HCT116 (cell line): ENCODE results near the gene CAV2. TPM values are rescaled to one million over a fixed set of nuclear protein-coding genes. Genes with fewer than 3 reads are reported as not detected.

Source experiments
- ATAC-seq: fragments of 200-7000 bp; cut with Tn5 transposase; 2 replicates; pipeline ENCODE4 v1.9.1; 2020; ENCODE audit warnings: mild to moderate bottlenecking, moderate library complexity
- BruUV-seq: library from RNA; stranded (reverse); fragments of 400-500 nt; replicated peaks from 2 replicates; lab custom pipeline; 2021; lab: Mats Ljungman, UMichigan
- CTCF ChIA-PET: fragments of 300-600 bp; sonication (Branson Sonifier 250); formaldehyde crosslinking; loops from one replicate; lab custom pipeline; 2021; ENCODE audit warnings: antibody characterized with exemption; lab: Charles Lee
- POLR2A ChIA-PET: fragments of 300-600, 350-600 bp; sonication (Branson Sonifier 250); formaldehyde crosslinking; loops from one replicate; lab custom pipeline; 2021; ENCODE audit warnings: antibody characterized with exemption; lab: Charles Lee
- RAD21 ChIA-PET, 2 experiments: fragments of 300-600 bp; sonication (Branson Sonifier 250); formaldehyde crosslinking; loops; one replicate each; lab custom pipeline; 2023; ENCODE audit warnings: low total read pairs in 2 of 2; ENCODE audit not compliant: uncharacterized antibody in 2 of 2, unreplicated experiment in 2 of 2, low non-redundant PET in 1 of 2; lab: Charles Lee
- DNase-seq: peaks from one replicate; pipeline ENCODE4 v3.0.0-alpha.2; 2010; ENCODE audit warnings: low read depth, low spot score
- H2AFZ ChIP-seq: fragments of 200-600 bp; shearing (Covaris generic), sonication (generic); 2 replicates; pipeline ENCODE4 v1.6.1; 2017; ENCODE audit warnings: low read depth, mixed run types, mixed read lengths, antibody characterized with exemption, low read length; ENCODE audit not compliant: poor library complexity, severe bottlenecking
- H3K27ac ChIP-seq: 2 replicates; pipeline ENCODE4 v1.5.1; 2012; ENCODE audit warnings: low read depth, low read length
- H3K27me3 ChIP-seq: fragments of 200-600 bp; sonication (generic); 2 replicates; pipeline ENCODE4 v1.6.1; 2016; ENCODE audit warnings: mixed run types, low read length, mixed read lengths; ENCODE audit not compliant: insufficient read depth
- H3K36me3 ChIP-seq, 2 experiments: fragments of 200-500 bp in 1 of 2; fragments of 200-600 bp in 1 of 2; sonication (Bioruptor generic) in 1 of 2; sonication (generic) in 1 of 2; 2 replicates each; pipeline versions ENCODE4 v1.5.1 to v1.6.1; 2014 to 2016; ENCODE audit warnings: low read length in 2 of 2, inconsistent platforms in 1 of 2, mixed read lengths in 1 of 2, mixed run types in 1 of 2; ENCODE audit not compliant: insufficient read depth in 2 of 2, control insufficient read depth in 1 of 2
- H3K4me1 ChIP-seq, 2 experiments: fragments of 200-600 bp in 1 of 2; sonication (generic) in 1 of 2; 2 replicates each; pipeline versions ENCODE4 v1.5.1 to v1.6.1; 2012 to 2017; ENCODE audit warnings: low read length in 2 of 2, inconsistent platforms in 1 of 2, mild to moderate bottlenecking in 1 of 2, mixed read lengths in 1 of 2, mixed run types in 1 of 2, moderate library complexity in 1 of 2; ENCODE audit not compliant: insufficient read depth in 2 of 2, control insufficient read depth in 1 of 2
- H3K4me2 ChIP-seq: fragments of 200-600 bp; sonication (generic); 2 replicates; pipeline ENCODE4 v1.6.1; 2017; ENCODE audit warnings: mixed run types, low read length, mixed read lengths
- H3K4me3 ChIP-seq, 2 experiments: fragments of 200-600 bp in 1 of 2; sonication (generic) in 1 of 2; replicated peaks in 1 of 2; 2 replicates each; pipeline ENCODE4 v1.5.1; 2011 to 2016; ENCODE audit warnings: low read length in 2 of 2, control low read depth in 1 of 2, low read depth in 1 of 2, mild to moderate bottlenecking in 1 of 2, mixed read lengths in 1 of 2, mixed run types in 1 of 2
- H3K79me2 ChIP-seq: fragments of 200-600 bp; sonication (generic); 2 replicates; pipeline ENCODE4 v1.6.1; 2017; ENCODE audit warnings: mild to moderate bottlenecking, mixed run types, low read length, moderate library complexity, mixed read lengths; ENCODE audit not compliant: insufficient read depth
- H3K9ac ChIP-seq: fragments of 200-600 bp; sonication (generic); 2 replicates; pipeline ENCODE4 v1.6.1; 2016; ENCODE audit warnings: low read length, mixed read lengths
- H3K9me2 ChIP-seq: fragments of 200-600 bp; sonication (generic), shearing (Covaris generic); 2 replicates; pipeline ENCODE4 v1.6.1; 2017; ENCODE audit warnings: mixed run types, mild to moderate bottlenecking, moderate library complexity; ENCODE audit not compliant: insufficient read depth
- H3K9me3 ChIP-seq, 2 experiments: fragments of 200-500 bp in 1 of 2; fragments of 200-600 bp in 1 of 2; sonication (Bioruptor generic) in 1 of 2; sonication (generic) in 1 of 2; 2 replicates each; pipeline ENCODE4 v1.6.1; 2014 to 2017; ENCODE audit warnings: low read length in 2 of 2, mixed read lengths in 2 of 2, inconsistent platforms in 1 of 2, low read depth in 1 of 2, mild to moderate bottlenecking in 1 of 2, mixed run types in 1 of 2, moderate library complexity in 1 of 2; ENCODE audit not compliant: control insufficient read depth in 1 of 2, insufficient read depth in 1 of 2
- H4K20me1 ChIP-seq: fragments of 200-600 bp; sonication (generic), shearing (Covaris generic); 2 replicates; pipeline ENCODE4 v1.6.1; 2017; ENCODE audit warnings: mixed run types, mild to moderate bottlenecking, moderate library complexity; ENCODE audit not compliant: insufficient read depth
- CTCF ChIP-seq, 3 experiments: fragments of 200-600 bp in 1 of 3; sonication (generic) in 1 of 3; IDR thresholded peaks in 2 of 3; conservative IDR thresholded peaks in 1 of 3; 2 replicates each; pipeline ENCODE4 v1.5.1; 2012 to 2017; ENCODE audit warnings: low read depth in 2 of 3, low read length in 2 of 3, antibody characterized with exemption in 1 of 3, borderline replicate concordance in 1 of 3, control low read depth in 1 of 3, mild to moderate bottlenecking in 1 of 3, mixed read lengths in 1 of 3, mixed run types in 1 of 3, moderate library complexity in 1 of 3; ENCODE audit not compliant: insufficient read depth in 1 of 3
- EGR1 ChIP-seq: IDR thresholded peaks from 2 replicates; pipeline ENCODE4 v1.6.1; 2012; ENCODE audit warnings: low read depth
- EZH2phosphoT487 ChIP-seq: fragments of 200-600 bp; IDR thresholded peaks from 2 replicates; pipeline ENCODE4 v1.6.1; 2018; ENCODE audit warnings: antibody characterized with exemption, borderline replicate concordance
- FOSL1 ChIP-seq: IDR thresholded peaks from 2 replicates; pipeline ENCODE4 v1.6.1; 2012; ENCODE audit warnings: low read depth
- POLR2A ChIP-seq: IDR thresholded peaks from 2 replicates; pipeline ENCODE4 v1.7.0; 2011; ENCODE audit warnings: borderline replicate concordance; ENCODE audit not compliant: insufficient read depth, insufficient read length; ENCODE audit errors: extremely low read depth
- POLR2AphosphoS5 ChIP-seq: IDR thresholded peaks from 2 replicates; pipeline ENCODE4 v1.6.1; 2011; ENCODE audit warnings: mild to moderate bottlenecking, low read depth, low read length, moderate library complexity
- RAD21 ChIP-seq: IDR thresholded peaks from 2 replicates; pipeline ENCODE4 v1.6.1; 2012; ENCODE audit warnings: low read depth, mild to moderate bottlenecking
- SIN3A ChIP-seq: IDR thresholded peaks from 2 replicates; pipeline ENCODE4 v1.6.1; 2012; ENCODE audit warnings: low read depth
- SP1 ChIP-seq: IDR thresholded peaks from 2 replicates; pipeline ENCODE4 v1.6.1; 2012; ENCODE audit warnings: low read depth
- SRF ChIP-seq: IDR thresholded peaks from 2 replicates; pipeline ENCODE4 v1.6.1; 2012; ENCODE audit warnings: low read depth
- TCF7L2 ChIP-seq: IDR thresholded peaks from 2 replicates; pipeline ENCODE4 v1.7.0; 2011; ENCODE audit warnings: borderline replicate concordance, inconsistent platforms; ENCODE audit not compliant: insufficient read depth, insufficient read length; ENCODE audit errors: extremely low read depth
- ZBTB33 ChIP-seq: IDR thresholded peaks from 2 replicates; pipeline ENCODE4 v1.6.1; 2011; ENCODE audit warnings: mild to moderate bottlenecking, low read length, moderate library complexity; ENCODE audit not compliant: insufficient replicate concordance; ENCODE audit errors: extremely low read depth
- ZFX ChIP-seq: fragments of 450-650 bp; IDR thresholded peaks from 2 replicates; pipeline ENCODE4 v1.6.1; 2017
- ZNF274 ChIP-seq: fragments of 200-500 bp; sonication (Bioruptor generic); IDR thresholded peaks from 2 replicates; pipeline ENCODE4 v1.6.1; 2014; ENCODE audit warnings: mild to moderate bottlenecking, low read depth, low read length, inconsistent platforms
- intact Hi-C: fragments of 100-400 bp; cut with micrococcal nuclease; formaldehyde crosslinking; loops from 2 replicates; pipeline ENCODE4 v1.10.0; 2022
- total RNA-seq: library from RNA; stranded (reverse); gene quantifications from one replicate; pipeline ENCODE4 v1.2.1, GENCODE V29; 2021; ENCODE audit not compliant: unreplicated experiment
- TF ChIP-seq, protein P1 (sequence below): IDR thresholded peaks from 2 replicates; pipeline ENCODE4 v1.6.1; 2012
- TF ChIP-seq, protein P2 (sequence below): IDR thresholded peaks from 2 replicates; pipeline ENCODE4 v1.6.1; 2012; ENCODE audit warnings: low read depth
- TF ChIP-seq, protein P3 (sequence below): IDR thresholded peaks from 2 replicates; pipeline ENCODE4 v1.6.1; 2012

The CAV2 gene
- total RNA-seq, 1 experiment from 2014 or later: 157 TPM

DNA sequence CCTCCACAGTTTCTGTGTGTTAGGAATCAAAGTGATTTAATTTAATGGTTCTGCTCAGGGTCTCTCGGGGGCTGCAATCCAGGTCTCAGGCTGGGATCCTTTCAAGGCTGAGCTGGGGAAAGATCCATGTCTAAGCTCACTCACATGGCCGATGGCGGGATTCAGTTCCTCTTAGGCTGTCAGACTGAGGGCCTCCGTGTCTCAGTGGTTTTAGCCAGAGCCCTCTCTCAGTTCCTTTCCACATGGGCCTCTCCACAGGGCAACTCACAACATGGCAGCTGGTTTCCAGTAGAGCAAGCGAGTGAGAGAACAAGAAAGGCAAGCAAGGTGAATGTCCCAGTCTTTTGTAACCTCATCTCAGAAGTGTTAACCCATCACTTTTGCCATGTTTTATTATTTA, 52.2 kb downstream of the CAV2 start:
- CTCF ChIA-PET: no interaction called here
- RAD21 ChIA-PET: no interaction called here
- peaks cover 8 to 85% of the 10 kb centered on the region in 2 experiments for H3K36me3 ChIP-seq
- H3K27ac ChIP-seq: no peak overlapping the region
- BruUV-seq: no TSS peak
- no peak for DNase-seq
- H3K9me2 ChIP-seq: no peaks in the 10 kb centered on the region
- H3K4me2 ChIP-seq: no peak overlapping the region
- H3K79me2 ChIP-seq: peaks cover 96% of the 10 kb centered on the region
- H2AFZ ChIP-seq: no peak overlapping the region
- ATAC-seq: no peak
- no peak for TF ChIP-seq SIN3A
- no peak for TF ChIP-seq ZBTB33
- TF ChIP-seq, protein P1, sequence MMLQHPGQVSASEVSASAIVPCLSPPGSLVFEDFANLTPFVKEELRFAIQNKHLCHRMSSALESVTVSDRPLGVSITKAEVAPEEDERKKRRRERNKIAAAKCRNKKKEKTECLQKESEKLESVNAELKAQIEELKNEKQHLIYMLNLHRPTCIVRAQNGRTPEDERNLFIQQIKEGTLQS: no peak
- no peak for TF ChIP-seq EGR1
- no peak for TF ChIP-seq TCF7L2
- no peak for TF ChIP-seq RAD21
- TF ChIP-seq FOSL1: no peak
- no peak for TF ChIP-seq SP1
- TF ChIP-seq EZH2phosphoT487: no peak
- TF ChIP-seq CTCF (IDR thresholded peaks at IDR 0.05 in 2 of 3, conservative IDR thresholded peaks at IDR 0.05 in 1 of 3; ENCODE audit: borderline replicate concordance in 1 of 3, insufficient read depth in 1 of 3, low read depth in 2 of 3, low read length in 2 of 3): no peak
- TF ChIP-seq POLR2AphosphoS5: no peak
- no peak for TF ChIP-seq POLR2A
- TF ChIP-seq, protein P2, sequence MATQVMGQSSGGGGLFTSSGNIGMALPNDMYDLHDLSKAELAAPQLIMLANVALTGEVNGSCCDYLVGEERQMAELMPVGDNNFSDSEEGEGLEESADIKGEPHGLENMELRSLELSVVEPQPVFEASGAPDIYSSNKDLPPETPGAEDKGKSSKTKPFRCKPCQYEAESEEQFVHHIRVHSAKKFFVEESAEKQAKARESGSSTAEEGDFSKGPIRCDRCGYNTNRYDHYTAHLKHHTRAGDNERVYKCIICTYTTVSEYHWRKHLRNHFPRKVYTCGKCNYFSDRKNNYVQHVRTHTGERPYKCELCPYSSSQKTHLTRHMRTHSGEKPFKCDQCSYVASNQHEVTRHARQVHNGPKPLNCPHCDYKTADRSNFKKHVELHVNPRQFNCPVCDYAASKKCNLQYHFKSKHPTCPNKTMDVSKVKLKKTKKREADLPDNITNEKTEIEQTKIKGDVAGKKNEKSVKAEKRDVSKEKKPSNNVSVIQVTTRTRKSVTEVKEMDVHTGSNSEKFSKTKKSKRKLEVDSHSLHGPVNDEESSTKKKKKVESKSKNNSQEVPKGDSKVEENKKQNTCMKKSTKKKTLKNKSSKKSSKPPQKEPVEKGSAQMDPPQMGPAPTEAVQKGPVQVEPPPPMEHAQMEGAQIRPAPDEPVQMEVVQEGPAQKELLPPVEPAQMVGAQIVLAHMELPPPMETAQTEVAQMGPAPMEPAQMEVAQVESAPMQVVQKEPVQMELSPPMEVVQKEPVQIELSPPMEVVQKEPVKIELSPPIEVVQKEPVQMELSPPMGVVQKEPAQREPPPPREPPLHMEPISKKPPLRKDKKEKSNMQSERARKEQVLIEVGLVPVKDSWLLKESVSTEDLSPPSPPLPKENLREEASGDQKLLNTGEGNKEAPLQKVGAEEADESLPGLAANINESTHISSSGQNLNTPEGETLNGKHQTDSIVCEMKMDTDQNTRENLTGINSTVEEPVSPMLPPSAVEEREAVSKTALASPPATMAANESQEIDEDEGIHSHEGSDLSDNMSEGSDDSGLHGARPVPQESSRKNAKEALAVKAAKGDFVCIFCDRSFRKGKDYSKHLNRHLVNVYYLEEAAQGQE: no peak
- no peak for TF ChIP-seq ZNF274
- TF ChIP-seq, protein P3, sequence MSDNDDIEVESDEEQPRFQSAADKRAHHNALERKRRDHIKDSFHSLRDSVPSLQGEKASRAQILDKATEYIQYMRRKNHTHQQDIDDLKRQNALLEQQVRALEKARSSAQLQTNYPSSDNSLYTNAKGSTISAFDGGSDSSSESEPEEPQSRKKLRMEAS: no peak
- TF ChIP-seq ZFX: no peak
- no peak for TF ChIP-seq SRF
- TF ChIP-seq, all 23 proteins: peak for 0
- Histone ChIP-seq H3K27me3 (no peaks in the 10 kb centered on the region), H3K4me1 (no peaks in the 10 kb centered on the region), H3K9ac (no peak overlapping the region), H4K20me1 (peaks cover 8% of the 10 kb centered on the region; the same call in 1 of the 2 replicates), H3K4me3 (no peak overlapping the region), H3K9me3 (no peaks in the 10 kb centered on the region)
- intact Hi-C loops: no loop called here
- POLR2A ChIA-PET: no interaction called here
